Islet precursor cell (in vitro differentiated cells): ENCODE measurements around the gene EIF3L.
"Not testable (repeated sequence)": the region's sequence is repeated elsewhere in the genome, so short reads cannot be mapped to it uniquely, and the experiment has no call there.

Experiments used
- DNase-seq: peaks from one replicate; pipeline ENCODE4 v3.0.0-alpha.2; 2018

Gene EIF3L

GRCh38 chr22:37849089-37849751 is at the start of gene EIF3L:
EIF3L (plus strand) TSS chr22:37849419; CDS start chr22:37849450, 31 bp downstream.
- peak; percentile 96 for DNase-seq

GRCh38 chr22:37799979-37800378 is 49.2 kb upstream of the EIF3L start:
- DNase-seq: not testable (repeated sequence)

GRCh38 chr22:37801946-37802309 is 47.3 kb upstream of the EIF3L start:
- DNase-seq: no peak

- peak; percentile 77 for DNase-seq
Observed at GRCh38 chr22:37802310-37803194, 46.7 kb upstream of the EIF3L start.

GRCh38 chr22:37803195-37803638 is 46.0 kb upstream of the EIF3L start:
- DNase-seq: no peak

- peak; percentile 53 for DNase-seq
Observed at GRCh38 chr22:37803639-37804351, 45.4 kb upstream of the EIF3L start.

- no peak for DNase-seq
Observed at GRCh38 chr22:37804352-37804880, 44.8 kb upstream of the EIF3L start.

- DNase-seq: peak; percentile 96
Observed at GRCh38 chr22:37804881-37805809, 44.1 kb upstream of the EIF3L start.

GRCh38 chr22:37805810-37806277 is 43.4 kb upstream of the EIF3L start:
- DNase-seq: no peak

GRCh38 chr22:37806409-37807333 is 42.5 kb upstream of the EIF3L start:
- DNase-seq: peak; percentile 65

- DNase-seq: peak; percentile 99
Observed at GRCh38 chr22:37807410-37808293, 41.6 kb upstream of the EIF3L start, which contains the start of gene GCAT. GCAT (plus strand) TSS chr22:37807934; CDS start chr22:37807968, 34 bp downstream.

GRCh38 chr22:37808294-37808657 is 40.9 kb upstream of the EIF3L start:
- DNase-seq: peak; percentile 53

- DNase-seq: no peak
Observed at GRCh38 chr22:37809672-37810333, 39.4 kb upstream of the EIF3L start.

- no peak for DNase-seq
Observed at GRCh38 chr22:37811867-37812266, 37.4 kb upstream of the EIF3L start.

GRCh38 chr22:37812869-37813678 is 36.1 kb upstream of the EIF3L start:
- DNase-seq: no peak

- no peak for DNase-seq
Observed at GRCh38 chr22:37815593-37815992, 33.6 kb upstream of the EIF3L start.

- no peak for DNase-seq
Observed at GRCh38 chr22:37816543-37817180, 32.6 kb upstream of the EIF3L start.
